Neural cell (in vitro differentiated cells): ENCODE measurements around the gene TCL1B.

Experiments used
- CTCF ChIP-seq: fragments of 450-650 bp; IDR thresholded peaks from 2 replicates; pipeline ENCODE4 v1.5.1; 2014; ENCODE audit warnings: antibody characterized with exemption, mild to moderate bottlenecking, moderate library complexity; ENCODE audit not compliant: poor library complexity, severe bottlenecking
- EP300 ChIP-seq: fragments of 450-650 bp; conservative IDR thresholded peaks from 2 replicates; pipeline ENCODE4 v1.6.1; 2014; ENCODE audit warnings: antibody characterized with exemption, mild to moderate bottlenecking, moderate library complexity; ENCODE audit not compliant: poor library complexity, severe bottlenecking
- EZH2 ChIP-seq: fragments of 200-600, 300-800 bp; shearing (Covaris generic), sonication (generic); IDR thresholded peaks from 2 replicates; pipeline ENCODE4 v1.6.1; 2014; ENCODE audit warnings: antibody characterized with exemption, low read length, borderline replicate concordance, mild to moderate bottlenecking; ENCODE audit not compliant: insufficient read depth, poor library complexity, severe bottlenecking
- POLR2AphosphoS5 ChIP-seq: IDR thresholded peaks from 2 replicates; pipeline ENCODE4 v1.6.1; 2012
- RAD21 ChIP-seq: fragments of 450-650 bp; conservative IDR thresholded peaks from 2 replicates; pipeline ENCODE4 v1.6.1; 2014; ENCODE audit warnings: antibody characterized with exemption, mild to moderate bottlenecking, moderate library complexity
- SMC3 ChIP-seq: fragments of 450-650 bp; conservative IDR thresholded peaks from 2 replicates; pipeline ENCODE4 v1.6.1; 2014; ENCODE audit warnings: antibody characterized with exemption, mild to moderate bottlenecking, moderate library complexity; ENCODE audit not compliant: poor library complexity

GRCh38 chr14:95645389-95645996, 40.7 kb upstream of the TCL1B start:
- TF ChIP-seq CTCF: no peak
- no peak for TF ChIP-seq POLR2AphosphoS5
- TF ChIP-seq RAD21: no peak
- no peak for TF ChIP-seq EP300
- TF ChIP-seq EZH2: no peak
- TF ChIP-seq SMC3: no peak
